Measurements from ENCODE around the gene ADISSP. TPM values are rescaled to one million over a fixed set of nuclear protein-coding genes. Genes with fewer than 3 reads are reported as not detected.
A peak's percentile ranks its signal among the peaks of the same experiment; 100 is the strongest.

The ADISSP gene
- total RNA-seq, 3 donors from 2014 or later, result 12.3 to 29.3 (median 15.7) TPM

DNA sequence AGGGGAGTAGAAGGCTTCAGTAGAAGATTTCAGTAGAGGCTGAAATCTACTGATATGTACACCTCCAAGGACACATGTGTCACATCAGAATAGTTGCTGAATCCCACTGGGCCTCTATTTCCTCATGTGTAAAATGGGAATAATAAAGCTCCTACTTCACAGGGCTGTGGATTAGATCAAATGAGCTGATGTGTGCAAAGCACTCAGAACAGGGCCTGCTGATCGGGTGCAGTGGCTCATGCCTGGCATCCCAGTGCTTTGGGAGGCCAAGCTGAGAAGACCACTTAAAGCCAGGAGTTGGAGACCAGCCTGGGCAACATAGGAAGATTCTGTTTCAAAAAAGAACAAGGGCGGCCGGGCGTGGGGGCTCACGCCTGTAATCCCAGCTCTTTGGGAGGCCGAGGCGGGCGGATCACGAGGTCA, 44.7 kb upstream of the ADISSP start:
- no peaks in the 10 kb centered on the region for H3K27me3 ChIP-seq
- H3K9me3 ChIP-seq, result no peaks in the 10 kb centered on the region
- H3K27ac ChIP-seq, result peak overlapping the region; percentile 88 to 94
- peaks cover 9 to 11% of the 10 kb centered on the region in 2 donors for H3K4me1 ChIP-seq
- TF ChIP-seq POLR2AphosphoS5 (IDR thresholded peaks at IDR 0.05) (no peak), POLR2A (IDR thresholded peaks at IDR 0.05) (no peak)
- TF ChIP-seq, protein P1, sequence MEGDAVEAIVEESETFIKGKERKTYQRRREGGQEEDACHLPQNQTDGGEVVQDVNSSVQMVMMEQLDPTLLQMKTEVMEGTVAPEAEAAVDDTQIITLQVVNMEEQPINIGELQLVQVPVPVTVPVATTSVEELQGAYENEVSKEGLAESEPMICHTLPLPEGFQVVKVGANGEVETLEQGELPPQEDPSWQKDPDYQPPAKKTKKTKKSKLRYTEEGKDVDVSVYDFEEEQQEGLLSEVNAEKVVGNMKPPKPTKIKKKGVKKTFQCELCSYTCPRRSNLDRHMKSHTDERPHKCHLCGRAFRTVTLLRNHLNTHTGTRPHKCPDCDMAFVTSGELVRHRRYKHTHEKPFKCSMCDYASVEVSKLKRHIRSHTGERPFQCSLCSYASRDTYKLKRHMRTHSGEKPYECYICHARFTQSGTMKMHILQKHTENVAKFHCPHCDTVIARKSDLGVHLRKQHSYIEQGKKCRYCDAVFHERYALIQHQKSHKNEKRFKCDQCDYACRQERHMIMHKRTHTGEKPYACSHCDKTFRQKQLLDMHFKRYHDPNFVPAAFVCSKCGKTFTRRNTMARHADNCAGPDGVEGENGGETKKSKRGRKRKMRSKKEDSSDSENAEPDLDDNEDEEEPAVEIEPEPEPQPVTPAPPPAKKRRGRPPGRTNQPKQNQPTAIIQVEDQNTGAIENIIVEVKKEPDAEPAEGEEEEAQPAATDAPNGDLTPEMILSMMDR (IDR thresholded peaks at IDR 0.05), result no peak
- DNase-seq (ENCODE audit: low spot score in 2 of 2), result no peak
- intact Hi-C loops (cut with DNase I; ENCODE audit: low total_unique reads), result loop anchor here (10.0 kb wide), 1 partner anchor 123 kb away; no protein-coding TSS in a partner anchor
- H3K36me3 ChIP-seq, result no peaks in the 10 kb centered on the region
- H3K4me3 ChIP-seq, result peak overlapping the region in 1 of 3 donors; percentile 61

DNA sequence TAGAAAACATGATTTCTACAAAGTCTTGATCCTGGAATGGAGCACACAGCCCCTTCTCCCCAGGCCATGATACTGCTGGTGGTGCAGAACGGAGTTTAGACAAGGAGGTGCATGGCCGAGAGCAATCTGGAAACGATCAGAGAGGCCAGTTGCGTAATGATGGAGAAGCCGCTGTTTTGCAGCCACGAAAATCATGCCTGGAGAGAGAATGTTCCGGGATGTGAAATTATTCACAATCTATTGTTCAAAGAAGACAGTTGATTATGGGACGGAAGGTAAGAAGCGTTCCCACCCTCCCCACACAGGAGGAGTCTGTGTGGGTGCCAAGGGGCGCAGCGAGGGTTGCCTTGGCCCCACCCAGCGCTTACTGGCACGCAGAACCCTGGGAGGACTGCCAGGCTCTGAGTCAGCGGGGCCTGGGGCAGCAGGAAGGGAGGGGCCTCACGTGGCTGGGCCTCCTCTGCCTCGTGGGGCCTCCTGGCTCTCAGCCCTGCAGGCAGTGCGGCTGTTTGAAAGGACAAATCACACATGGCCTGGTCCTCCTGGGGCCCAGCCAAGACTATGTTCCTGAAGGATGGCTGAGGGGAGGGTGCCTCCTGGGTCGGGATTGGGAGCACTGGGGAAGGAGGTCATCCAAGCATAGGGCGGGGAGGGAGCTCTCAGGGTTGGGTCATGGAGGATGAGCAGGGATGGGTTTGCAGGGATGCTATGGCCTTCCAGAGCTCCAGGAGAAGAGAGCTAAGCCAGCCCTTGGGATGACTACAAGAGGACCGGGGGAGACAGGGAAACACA, 44.1 kb upstream of the ADISSP start:
- Histone ChIP-seq H3K36me3 (no peaks in the 10 kb centered on the region), H3K27ac (peak overlapping the region; percentile 88 to 94), H3K4me1 (peaks cover 13 to 17% of the 10 kb centered on the region in 2 donors), H3K9me3 (no peaks in the 10 kb centered on the region), H3K27me3 (no peaks in the 10 kb centered on the region), H3K4me3 (peak overlapping the region; percentile 28 to 61 (median 45))
- intact Hi-C loops (cut with DNase I; ENCODE audit: low total_unique reads), result loop anchor here (10.0 kb wide), 1 partner anchor 123 kb away; no protein-coding TSS in a partner anchor
- TF ChIP-seq POLR2A (IDR thresholded peaks at IDR 0.05) (peak; percentile 38), POLR2AphosphoS5 (IDR thresholded peaks at IDR 0.05) (peak; percentile 98 to 100 (median 99))
- TF ChIP-seq, protein P1 (IDR thresholded peaks at IDR 0.05), result no peak
- DNase-seq (ENCODE audit: low spot score in 2 of 2), result peak; percentile 98 to 99

DNA sequence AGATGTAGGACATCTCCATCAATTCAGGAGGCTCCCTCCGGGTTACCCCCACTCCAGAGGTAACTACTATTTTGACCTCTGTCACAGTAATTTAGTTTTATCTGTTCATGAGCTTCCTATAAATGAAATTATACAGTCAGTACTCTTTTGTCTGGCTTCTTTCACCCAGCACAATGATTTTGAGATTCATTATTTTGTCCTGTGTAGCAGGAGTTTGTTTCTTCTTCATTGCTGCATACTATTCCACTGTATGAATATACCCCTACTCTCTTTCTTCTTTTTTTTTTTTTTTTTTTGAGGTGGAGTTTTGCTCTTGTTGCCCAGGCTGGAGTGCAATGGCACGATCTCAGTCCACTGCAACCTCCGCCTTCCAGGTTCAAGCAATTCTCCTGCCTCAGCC, 41.0 kb upstream of the ADISSP start:
- H3K4me1 ChIP-seq, result peaks cover 17 to 20% of the 10 kb centered on the region in 2 donors
- peak overlapping the region in 2 of 3 donors; percentile 10 to 43 for H3K4me3 ChIP-seq
- H3K9me3 ChIP-seq, result peaks cover 0 to 3% of the 10 kb centered on the region in 2 donors
- peak overlapping the region; percentile 91 to 95 for H3K27ac ChIP-seq
- DNase-seq (ENCODE audit: low spot score in 2 of 2), result no peak
- no peaks in the 10 kb centered on the region for H3K36me3 ChIP-seq
- no peaks in the 10 kb centered on the region for H3K27me3 ChIP-seq
- TF ChIP-seq POLR2AphosphoS5 (IDR thresholded peaks at IDR 0.05) (no peak), POLR2A (IDR thresholded peaks at IDR 0.05) (no peak)
- TF ChIP-seq, protein P1 (IDR thresholded peaks at IDR 0.05), result no peak
- intact Hi-C loops (cut with DNase I; ENCODE audit: low total_unique reads), result no loop called here

DNA sequence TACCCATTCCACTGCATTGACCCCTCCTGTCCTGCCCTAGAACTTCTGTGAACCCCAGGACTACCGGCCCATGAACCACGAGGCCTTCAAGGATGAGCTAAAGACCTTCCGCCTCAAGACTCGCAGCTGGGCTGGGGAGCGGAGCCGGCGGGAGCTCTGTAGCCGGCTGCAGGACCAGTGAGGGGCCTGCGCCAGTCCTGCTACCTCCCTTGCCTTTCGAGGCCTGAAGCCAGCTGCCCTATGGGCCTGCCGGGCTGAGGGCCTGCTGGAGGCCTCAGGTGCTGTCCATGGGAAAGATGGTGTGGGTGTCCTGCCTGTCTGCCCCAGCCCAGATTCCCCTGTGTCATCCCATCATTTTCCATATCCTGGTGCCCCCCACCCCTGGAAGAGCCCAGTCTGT, 37.2 kb upstream of the ADISSP start:
- H3K36me3 ChIP-seq, result no peaks in the 10 kb centered on the region
- peak overlapping the region; percentile 91 to 95 for H3K27ac ChIP-seq
- peaks cover 0 to 3% of the 10 kb centered on the region in 2 donors for H3K9me3 ChIP-seq
- no peak overlapping the region for H3K4me3 ChIP-seq
- no peak for TF ChIP-seq POLR2A (IDR thresholded peaks at IDR 0.05)
- no peak for TF ChIP-seq POLR2AphosphoS5 (IDR thresholded peaks at IDR 0.05)
- TF ChIP-seq, protein P1 (IDR thresholded peaks at IDR 0.05), result no peak
- H3K4me1 ChIP-seq, result peaks cover 9 to 20% of the 10 kb centered on the region in 2 donors
- intact Hi-C loops (cut with DNase I; ENCODE audit: low total_unique reads), result no loop called here
- DNase-seq (ENCODE audit: low spot score in 2 of 2), result no peak
- no peaks in the 10 kb centered on the region for H3K27me3 ChIP-seq

DNA sequence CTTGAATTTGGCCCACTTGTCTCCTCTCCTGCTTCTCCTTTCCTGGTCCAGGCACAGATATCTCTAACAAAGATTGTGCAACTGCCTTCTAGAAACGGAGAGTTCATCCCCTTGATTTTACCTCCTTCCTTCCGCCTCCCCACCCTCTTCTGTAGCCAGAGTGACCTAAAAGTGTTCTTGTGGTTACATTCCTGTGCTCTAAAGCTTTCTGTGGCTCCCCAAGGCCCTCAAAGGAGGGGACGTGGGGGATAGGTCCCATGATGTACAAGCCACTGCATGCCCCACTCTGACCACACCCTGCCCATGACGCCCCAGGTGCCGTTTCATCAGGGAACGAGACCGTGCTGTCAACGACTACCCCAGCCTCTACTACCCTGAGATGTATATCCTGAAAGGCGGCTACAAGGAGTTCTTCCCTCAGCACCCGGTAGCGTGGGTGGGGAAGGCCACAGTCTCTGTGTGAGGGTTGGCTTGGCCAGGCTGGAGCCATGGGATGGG, 36.8 kb upstream of the ADISSP start:
- Histone ChIP-seq H3K4me1 (peaks cover 9 to 20% of the 10 kb centered on the region in 2 donors), H3K27ac (peak overlapping the region; percentile 91 to 95), H3K4me3 (no peak overlapping the region), H3K36me3 (no peaks in the 10 kb centered on the region), H3K9me3 (peaks cover 0 to 3% of the 10 kb centered on the region in 2 donors), H3K27me3 (no peaks in the 10 kb centered on the region)
- TF ChIP-seq POLR2A (IDR thresholded peaks at IDR 0.05) (no peak), POLR2AphosphoS5 (IDR thresholded peaks at IDR 0.05) (no peak)
- TF ChIP-seq, protein P1 (IDR thresholded peaks at IDR 0.05), result no peak
- no peak for DNase-seq (ENCODE audit: low spot score in 2 of 2)
- intact Hi-C loops (cut with DNase I; ENCODE audit: low total_unique reads), result no loop called here
